OCI-LY7 (cell line): ENCODE data around the gene IQGAP2. TPM values are rescaled to one million over a fixed set of nuclear protein-coding genes. Genes with fewer than 3 reads are reported as not detected.
A peak's percentile ranks its signal among the peaks of the same experiment; 100 is the strongest.
"Not testable (repeated sequence)": the region's sequence is repeated elsewhere in the genome, so short reads cannot be mapped to it uniquely, and the experiment has no call there.

ENCODE experiments used
- BruUV-seq: library from RNA; stranded (reverse); fragments of 400-500 nt; replicated peaks from 2 replicates; lab custom pipeline; 2021; lab: Mats Ljungman, UMichigan
- CTCF ChIA-PET: fragments of 300-600 bp; sonication (Branson Sonifier 250); formaldehyde crosslinking; loops from one replicate; lab custom pipeline; 2022; ENCODE audit warnings: antibody characterized with exemption; ENCODE audit not compliant: unreplicated experiment; lab: Charles Lee
- POLR2A ChIA-PET: fragments of 300-600 bp; sonication (Branson Sonifier 250); formaldehyde crosslinking; loops from one replicate; lab custom pipeline; 2022; ENCODE audit warnings: antibody characterized with exemption; lab: Charles Lee
- DNase-seq: peaks from one replicate; pipeline ENCODE4 v3.0.0-alpha.2; 2015; ENCODE audit warnings: low spot score
- H2AFZ ChIP-seq: fragments of 200-600 bp; sonication (generic), shearing (Covaris generic); 2 replicates; pipeline ENCODE4 v1.6.1; 2014; ENCODE audit warnings: mild to moderate bottlenecking, antibody characterized with exemption, low read length, moderate library complexity
- H3K27ac ChIP-seq: fragments of 200-600 bp; sonication (generic); 2 replicates; pipeline ENCODE4 v1.5.1; 2014; ENCODE audit warnings: mixed run types, low read depth, mild to moderate bottlenecking, moderate library complexity, low read length, inconsistent platforms; ENCODE audit not compliant: poor library complexity, severe bottlenecking
- H3K36me3 ChIP-seq: fragments of 200-600 bp; sonication (generic); 2 replicates; pipeline ENCODE4 v1.6.1; 2014; ENCODE audit warnings: mild to moderate bottlenecking, antibody characterized with exemption, low read length, moderate library complexity, mixed read lengths; ENCODE audit not compliant: insufficient read depth
- H3K4me1 ChIP-seq: fragments of 200-600 bp; sonication (generic); 2 replicates; pipeline ENCODE4 v1.5.1; 2014; ENCODE audit warnings: mild to moderate bottlenecking, low read length; ENCODE audit not compliant: insufficient read depth, poor library complexity, severe bottlenecking
- H3K4me2 ChIP-seq: fragments of 200-600 bp; sonication (generic); 2 replicates; pipeline ENCODE4 v1.6.1; 2014; ENCODE audit warnings: mild to moderate bottlenecking, low read length
- H3K4me3 ChIP-seq: fragments of 200-600 bp; sonication (generic); 2 replicates; pipeline ENCODE4 v1.5.1; 2014; ENCODE audit warnings: mild to moderate bottlenecking, low read depth, low read length; ENCODE audit not compliant: poor library complexity, severe bottlenecking
- H3K79me2 ChIP-seq: fragments of 200-600 bp; sonication (generic); 2 replicates; pipeline ENCODE4 v1.6.1; 2016; ENCODE audit warnings: low read depth, mild to moderate bottlenecking, low read length, moderate library complexity, mixed read lengths; ENCODE audit not compliant: insufficient read depth
- H3K9me2 ChIP-seq: fragments of 200-600 bp; sonication (generic); 2 replicates; pipeline ENCODE4 v1.6.1; 2016; ENCODE audit warnings: mild to moderate bottlenecking, low read length, mixed read lengths; ENCODE audit not compliant: insufficient read depth
- H3K9me3 ChIP-seq: fragments of 200-600 bp; sonication (generic); 2 replicates; pipeline ENCODE4 v1.6.1; 2014; ENCODE audit warnings: mild to moderate bottlenecking, mixed run types, low read length, mixed read lengths
- H4K20me1 ChIP-seq: fragments of 200-600 bp; sonication (generic); 2 replicates; pipeline ENCODE4 v1.6.1; 2014; ENCODE audit warnings: mild to moderate bottlenecking, antibody characterized with exemption, low read length, moderate library complexity, mixed read lengths; ENCODE audit not compliant: insufficient read depth
- EZH2phosphoT487 ChIP-seq: fragments of 200-600 bp; sonication (generic); IDR thresholded peaks from 2 replicates; pipeline ENCODE4 v1.6.1; 2018; ENCODE audit warnings: low read depth, borderline replicate concordance, mild to moderate bottlenecking, mixed run types, antibody characterized with exemption, low read length, moderate library complexity, mixed read lengths
- intact Hi-C: fragments of 100-400 bp; cut with micrococcal nuclease; formaldehyde crosslinking; loops from one replicate; pipeline ENCODE4 v1.10.0; 2022; ENCODE audit not compliant: unreplicated experiment
- total RNA-seq, 2 experiments: library from RNA; depleted of rRNA in 1 of 2; stranded (reverse); fragments of >200 nt in 1 of 2; shearing (Covaris generic) in 1 of 2; gene quantifications; 2 replicates each; pipeline ENCODE4 v1.2.3, GENCODE V29; 2014 to 2022
- TF ChIP-seq, protein P1 (sequence below): fragments of 200-600 bp; sonication (generic); conservative IDR thresholded peaks from 2 replicates; pipeline ENCODE4 v1.5.1; 2014; ENCODE audit warnings: mild to moderate bottlenecking, antibody characterized with exemption, low read length, moderate library complexity, mixed read lengths

Gene IQGAP2
- total RNA-seq, 2 experiments from 2014 or later, result 30.0 to 50.2 TPM

DNA sequence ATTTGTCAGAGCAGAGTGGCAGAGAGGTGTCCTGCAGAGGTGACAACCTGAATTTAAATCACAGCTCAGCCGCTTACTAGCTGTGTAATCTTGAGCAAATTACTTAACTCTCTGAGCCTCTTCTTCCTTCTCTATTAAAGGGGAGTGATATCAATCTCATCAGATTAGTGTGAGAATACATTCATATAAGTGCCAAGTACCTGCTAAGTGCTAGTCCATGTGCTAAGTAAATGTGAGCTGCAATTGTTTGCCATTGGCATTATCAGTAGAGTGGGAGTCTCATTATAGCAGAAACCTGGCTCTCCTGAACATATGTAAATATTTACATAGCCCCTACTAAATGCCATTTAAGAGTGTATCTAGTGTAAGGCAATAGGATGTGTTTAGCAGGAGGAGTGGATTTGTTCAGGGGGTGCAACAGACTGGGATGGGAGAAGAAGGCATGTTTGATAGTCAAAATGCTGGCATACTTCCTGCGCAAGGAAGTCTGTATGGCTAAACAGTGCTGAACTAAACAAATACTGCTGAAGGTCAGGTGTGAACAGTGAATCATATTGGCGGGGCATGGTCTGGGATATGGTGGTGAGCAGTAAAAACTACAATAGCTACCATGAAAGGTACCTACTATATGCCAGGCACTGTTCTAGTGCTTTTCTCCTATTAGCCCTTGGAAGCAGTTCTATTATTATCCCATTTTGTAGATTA is 145.6 kb downstream of the IQGAP2 start:
- no TSS peak for BruUV-seq
- DNase-seq, result no peak
- peaks cover 36% of the 10 kb centered on the region for H3K4me1 ChIP-seq
- H3K27ac ChIP-seq, result peak overlapping the region; percentile 71
- no peak overlapping the region for H2AFZ ChIP-seq
- H3K9me2 ChIP-seq, result no peaks in the 10 kb centered on the region
- H3K79me2 ChIP-seq, result peaks cover 28% of the 10 kb centered on the region; the same call in 1 of the 2 replicates
- H3K36me3 ChIP-seq, result no peaks in the 10 kb centered on the region
- POLR2A ChIA-PET, result interaction anchor here (0.6 to 2.2 kb wide), 5 partner anchors 17 to 146 kb away, joined by 3 to 10 read pairs (median 6); partner anchors contain the start of gene IQGAP2
- H3K9me3 ChIP-seq, result no peaks in the 10 kb centered on the region
- H3K4me2 ChIP-seq, result peak overlapping the region; percentile 73
- H4K20me1 ChIP-seq, result no peaks in the 10 kb centered on the region
- intact Hi-C loops, result loop anchor here (5.0 to 10.0 kb wide), 2 partner anchors 196 to 374 kb away; no protein-coding TSS in a partner anchor
- H3K4me3 ChIP-seq, result no peak overlapping the region
- TF ChIP-seq, protein P1, sequence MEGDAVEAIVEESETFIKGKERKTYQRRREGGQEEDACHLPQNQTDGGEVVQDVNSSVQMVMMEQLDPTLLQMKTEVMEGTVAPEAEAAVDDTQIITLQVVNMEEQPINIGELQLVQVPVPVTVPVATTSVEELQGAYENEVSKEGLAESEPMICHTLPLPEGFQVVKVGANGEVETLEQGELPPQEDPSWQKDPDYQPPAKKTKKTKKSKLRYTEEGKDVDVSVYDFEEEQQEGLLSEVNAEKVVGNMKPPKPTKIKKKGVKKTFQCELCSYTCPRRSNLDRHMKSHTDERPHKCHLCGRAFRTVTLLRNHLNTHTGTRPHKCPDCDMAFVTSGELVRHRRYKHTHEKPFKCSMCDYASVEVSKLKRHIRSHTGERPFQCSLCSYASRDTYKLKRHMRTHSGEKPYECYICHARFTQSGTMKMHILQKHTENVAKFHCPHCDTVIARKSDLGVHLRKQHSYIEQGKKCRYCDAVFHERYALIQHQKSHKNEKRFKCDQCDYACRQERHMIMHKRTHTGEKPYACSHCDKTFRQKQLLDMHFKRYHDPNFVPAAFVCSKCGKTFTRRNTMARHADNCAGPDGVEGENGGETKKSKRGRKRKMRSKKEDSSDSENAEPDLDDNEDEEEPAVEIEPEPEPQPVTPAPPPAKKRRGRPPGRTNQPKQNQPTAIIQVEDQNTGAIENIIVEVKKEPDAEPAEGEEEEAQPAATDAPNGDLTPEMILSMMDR, result no peak
- no peak for TF ChIP-seq EZH2phosphoT487
- CTCF ChIA-PET, result interaction anchor here (1.8 kb wide), 1 partner anchor 144 kb away, joined by 9 read pairs; no protein-coding TSS in a partner anchor

DNA sequence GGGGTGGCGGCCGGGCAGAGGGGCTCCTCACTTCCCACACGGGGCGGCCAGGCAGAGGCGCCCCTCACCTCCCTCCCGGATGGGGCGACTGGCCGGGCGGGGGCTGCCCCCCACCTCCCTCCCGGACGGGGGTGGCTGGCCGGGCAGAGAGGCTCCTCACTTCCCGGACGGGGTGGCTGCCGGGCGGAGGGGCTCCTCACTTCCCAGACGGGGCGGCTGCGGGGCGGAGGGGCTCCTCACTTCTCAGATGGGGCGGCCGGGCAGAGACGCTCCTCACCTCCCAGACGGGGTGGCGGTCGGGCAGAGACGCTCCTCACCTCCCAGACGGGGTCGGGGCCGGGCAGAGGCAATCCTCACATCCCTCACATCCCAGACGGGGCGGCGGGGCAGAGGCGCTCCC is 147.8 kb downstream of the IQGAP2 start:
- CTCF ChIA-PET, H3K4me2 ChIP-seq, DNase-seq, H4K20me1 ChIP-seq, H2AFZ ChIP-seq, H3K27ac ChIP-seq, H3K36me3 ChIP-seq, BruUV-seq, H3K9me3 ChIP-seq, H3K9me2 ChIP-seq, POLR2A ChIA-PET, intact Hi-C loops, H3K4me3 ChIP-seq: not testable (repeated sequence)
- Histone ChIP-seq H3K79me2 (peaks cover 26% of the 10 kb centered on the region; the same call in 1 of the 2 replicates), H3K4me1 (peaks cover 35% of the 10 kb centered on the region)

DNA sequence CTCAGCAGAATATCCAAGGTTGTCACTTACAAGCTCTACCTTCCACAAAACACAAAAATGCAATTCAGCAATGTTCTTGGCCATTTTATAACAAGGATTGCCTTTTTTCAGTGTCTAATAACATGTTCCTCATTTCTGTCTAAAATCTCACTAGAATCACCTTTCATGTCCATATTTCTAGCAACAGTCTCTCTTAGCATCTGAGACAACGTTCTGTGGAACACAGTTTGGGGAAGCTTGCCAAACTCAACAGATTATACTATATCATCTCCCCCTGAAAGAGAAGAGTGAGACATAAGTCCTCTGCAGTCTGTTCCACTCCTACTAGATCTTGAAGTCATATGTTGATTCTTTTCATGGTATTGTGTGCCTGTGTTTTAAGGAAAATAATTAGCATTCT is 149.5 kb downstream of the IQGAP2 start:
- H2AFZ ChIP-seq, result no peak overlapping the region
- no TSS peak for BruUV-seq
- TF ChIP-seq, protein P1, result no peak
- TF ChIP-seq EZH2phosphoT487, result no peak
- H3K27ac ChIP-seq, result no peak overlapping the region
- POLR2A ChIA-PET, result no interaction called here
- no peaks in the 10 kb centered on the region for H3K9me3 ChIP-seq
- peaks cover 16% of the 10 kb centered on the region; the same call in 1 of the 2 replicates for H3K79me2 ChIP-seq
- H4K20me1 ChIP-seq, result no peaks in the 10 kb centered on the region
- CTCF ChIA-PET, result no interaction called here
- H3K4me3 ChIP-seq, result no peak overlapping the region
- H3K36me3 ChIP-seq, result no peaks in the 10 kb centered on the region; the same call in 1 of the 2 replicates
- intact Hi-C loops, result no loop called here
- no peaks in the 10 kb centered on the region for H3K9me2 ChIP-seq
- DNase-seq, result no peak
- no peak overlapping the region for H3K4me2 ChIP-seq
- peaks cover 34% of the 10 kb centered on the region for H3K4me1 ChIP-seq
